Muscle layer of colon (tissue), 2 donors: ENCODE data around the gene CDX2.

Source experiments
- H3K27ac ChIP-seq: one replicate; pipeline ENCODE4 v1.7.0; 2013; ENCODE audit warnings: low read depth, mild to moderate bottlenecking, low read length, moderate library complexity
- H3K27me3 ChIP-seq, 2 donors: one replicate each; pipeline ENCODE4 v1.7.0; 2013; ENCODE audit warnings: low read length in 2 of 2, mild to moderate bottlenecking in 2 of 2; ENCODE audit not compliant: insufficient read depth in 2 of 2, control insufficient read depth in 1 of 2
- H3K36me3 ChIP-seq: one replicate; pipeline ENCODE4 v1.7.0; 2013; ENCODE audit warnings: mild to moderate bottlenecking, low read length; ENCODE audit not compliant: insufficient read depth
- H3K4me1 ChIP-seq: one replicate; pipeline ENCODE4 v1.7.0; 2013; ENCODE audit warnings: mild to moderate bottlenecking, low read length; ENCODE audit not compliant: insufficient read depth
- H3K4me3 ChIP-seq, 2 donors: one replicate each; pipeline ENCODE4 v1.7.0; 2013; ENCODE audit warnings: low read length in 2 of 2, low read depth in 1 of 2, mild to moderate bottlenecking in 1 of 2, moderate library complexity in 1 of 2
- H3K9ac ChIP-seq: one replicate; pipeline ENCODE4 v1.7.0; 2013; ENCODE audit warnings: low read length
- H3K9me3 ChIP-seq: one replicate; pipeline ENCODE4 v1.7.0; 2013; ENCODE audit warnings: mild to moderate bottlenecking, low read length
- donor health status: abdominal sarcoma.
- donor health status: Adenocarcinoma of cecum.

Gene CDX2

GRCh38 chr13:27977476-27978300 is 8.6 kb upstream of the CDX2 start:
- H3K27ac ChIP-seq, result no peak overlapping the region
- no peaks in the 10 kb centered on the region for H3K9me3 ChIP-seq
- no peak overlapping the region for H3K9ac ChIP-seq
- H3K4me3 ChIP-seq, result no peak overlapping the region
- H3K4me1 ChIP-seq, result peaks cover 6% of the 10 kb centered on the region
- peaks cover 54 to 74% of the 10 kb centered on the region in 2 donors for H3K27me3 ChIP-seq
- no peaks in the 10 kb centered on the region for H3K36me3 ChIP-seq

- no peaks in the 10 kb centered on the region for H3K9me3 ChIP-seq
- no peaks in the 10 kb centered on the region for H3K36me3 ChIP-seq
- peaks cover 6% of the 10 kb centered on the region for H3K4me1 ChIP-seq
- no peak overlapping the region for H3K27ac ChIP-seq
- peaks cover 49 to 71% of the 10 kb centered on the region in 2 donors for H3K27me3 ChIP-seq
- no peak overlapping the region for H3K9ac ChIP-seq
- H3K4me3 ChIP-seq, result no peak overlapping the region
Observed at GRCh38 chr13:27976362-27977091, 7.4 kb upstream of the CDX2 start.

DNA sequence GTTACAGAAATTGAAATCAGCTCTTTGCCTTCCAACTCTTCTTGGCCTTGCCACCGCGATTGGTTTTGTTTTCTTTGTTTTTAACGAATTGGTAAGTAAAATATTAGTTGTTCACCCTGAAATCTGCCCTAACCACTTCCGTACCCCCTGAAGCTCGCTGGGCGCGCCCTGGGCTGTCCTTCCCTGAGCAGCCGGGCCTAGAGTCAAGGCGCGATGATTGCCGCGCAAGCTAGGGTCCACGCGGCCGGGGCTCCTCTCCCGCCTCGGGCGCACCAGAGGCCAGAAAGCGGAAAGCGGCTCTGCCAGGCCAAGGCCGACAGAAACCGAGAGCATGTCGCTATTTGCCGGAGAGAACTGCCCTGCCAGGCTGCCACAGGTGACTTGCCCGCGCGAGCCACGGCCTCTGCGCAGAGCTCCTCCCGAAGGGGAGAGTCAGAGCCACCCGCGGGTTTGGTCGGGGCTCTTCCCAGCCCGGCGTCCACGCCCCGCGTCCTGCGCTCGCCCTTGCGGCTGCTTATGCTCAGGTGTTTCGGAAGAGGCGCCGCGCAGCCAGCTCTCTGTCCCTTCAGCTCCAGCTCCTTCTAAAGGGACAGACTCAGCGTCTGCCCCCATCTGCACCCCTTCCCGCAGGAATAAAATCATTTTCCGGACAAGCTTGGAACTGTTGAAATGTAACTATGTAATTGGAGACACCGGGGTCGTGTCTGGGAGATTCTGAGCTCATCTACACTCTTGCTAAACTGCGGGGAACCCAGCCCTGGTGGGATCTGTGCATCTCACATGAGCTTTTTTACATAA is 6.6 kb upstream of the CDX2 start:
- Histone ChIP-seq H3K36me3 (no peaks in the 10 kb centered on the region), H3K4me3 (no peak overlapping the region), H3K9me3 (no peaks in the 10 kb centered on the region), H3K27me3 (peaks cover 44 to 72% of the 10 kb centered on the region in 2 donors), H3K9ac (no peak overlapping the region), H3K27ac (no peak overlapping the region), H3K4me1 (peaks cover 6% of the 10 kb centered on the region)

DNA sequence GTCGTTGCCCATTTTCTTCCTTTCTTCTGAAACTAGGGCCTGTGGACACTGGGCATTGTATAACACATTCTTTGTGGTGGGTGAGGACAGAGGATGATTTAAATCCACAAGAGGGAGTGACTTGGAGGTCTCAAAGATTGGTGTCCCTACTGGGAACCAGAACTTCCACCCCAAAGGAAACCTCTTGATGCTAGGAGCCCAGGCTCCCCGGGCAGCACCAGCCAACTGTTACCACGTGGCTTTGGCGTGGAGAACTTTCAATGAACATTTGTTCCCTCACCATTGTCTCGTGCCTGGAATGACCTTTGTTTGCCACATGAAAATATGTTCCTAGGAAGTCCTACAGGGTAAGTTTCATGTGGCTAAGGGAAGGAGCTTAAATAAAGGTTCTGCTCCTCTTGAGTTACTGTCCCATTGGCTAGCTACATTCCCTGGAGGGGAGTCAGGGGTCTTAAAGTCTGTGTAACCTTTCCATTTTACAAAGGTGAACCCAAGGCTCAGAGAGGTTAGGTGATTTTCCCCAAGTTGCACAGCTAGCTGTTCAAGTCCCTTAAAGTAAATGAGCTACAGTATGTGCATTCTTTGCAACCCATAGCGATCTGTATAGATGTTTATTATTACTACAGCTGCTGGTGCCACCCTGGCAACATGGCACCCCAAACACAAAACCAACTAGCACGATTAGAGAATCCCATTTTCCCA is 5.0 kb upstream of the CDX2 start:
- Histone ChIP-seq H3K36me3 (no peaks in the 10 kb centered on the region), H3K4me1 (peaks cover 3% of the 10 kb centered on the region), H3K27me3 (peaks cover 29 to 72% of the 10 kb centered on the region in 2 donors), H3K9ac (no peak overlapping the region), H3K27ac (no peak overlapping the region), H3K9me3 (no peaks in the 10 kb centered on the region), H3K4me3 (no peak overlapping the region)

GRCh38 chr13:27973291-27973690 is 4.2 kb upstream of the CDX2 start:
- H3K9ac ChIP-seq, result no peak overlapping the region
- H3K27ac ChIP-seq, result no peak overlapping the region
- no peak overlapping the region for H3K4me3 ChIP-seq
- no peaks in the 10 kb centered on the region for H3K9me3 ChIP-seq
- H3K4me1 ChIP-seq, result no peaks in the 10 kb centered on the region
- no peaks in the 10 kb centered on the region for H3K36me3 ChIP-seq
- peaks cover 30 to 73% of the 10 kb centered on the region in 2 donors for H3K27me3 ChIP-seq

GRCh38 chr13:27972478-27972820 is 3.3 kb upstream of the CDX2 start:
- H3K27ac ChIP-seq, result no peak overlapping the region
- peaks cover 38 to 73% of the 10 kb centered on the region in 2 donors for H3K27me3 ChIP-seq
- H3K36me3 ChIP-seq, result no peaks in the 10 kb centered on the region
- H3K9me3 ChIP-seq, result no peaks in the 10 kb centered on the region
- no peaks in the 10 kb centered on the region for H3K4me1 ChIP-seq
- H3K4me3 ChIP-seq, result no peak overlapping the region
- no peak overlapping the region for H3K9ac ChIP-seq

- Histone ChIP-seq H3K4me1 (no peaks in the 10 kb centered on the region), H3K27ac (no peak overlapping the region), H3K4me3 (no peak overlapping the region), H3K9me3 (no peaks in the 10 kb centered on the region), H3K36me3 (no peaks in the 10 kb centered on the region), H3K9ac (no peak overlapping the region), H3K27me3 (peaks cover 43 to 74% of the 10 kb centered on the region in 2 donors)
Observed at GRCh38 chr13:27971776-27972477, 2.8 kb upstream of the CDX2 start.

DNA sequence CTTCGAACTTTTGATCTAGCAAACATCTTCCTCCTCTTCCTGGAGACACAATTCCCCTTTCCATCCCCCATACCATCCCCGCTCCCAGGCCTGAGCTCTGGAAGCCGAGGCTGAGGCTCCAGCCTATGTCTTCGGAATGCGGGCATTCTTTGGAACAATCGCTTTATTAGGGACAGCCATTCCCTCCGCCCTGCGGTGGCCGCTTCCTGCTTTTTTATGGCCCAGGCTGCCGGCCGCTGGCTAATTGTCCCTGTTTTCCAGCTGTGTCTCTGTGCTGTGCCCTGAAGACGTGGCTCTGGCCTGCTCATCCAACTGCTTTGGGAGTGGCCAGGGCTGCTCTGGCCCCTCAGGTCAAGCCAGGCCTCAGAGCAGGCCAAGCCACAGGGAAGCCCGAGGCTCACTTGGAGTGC is 2.1 kb upstream of the CDX2 start:
- Histone ChIP-seq H3K9me3 (no peaks in the 10 kb centered on the region), H3K36me3 (no peaks in the 10 kb centered on the region), H3K4me3 (no peak overlapping the region), H3K9ac (no peak overlapping the region), H3K27ac (no peak overlapping the region), H3K27me3 (peaks cover 39 to 75% of the 10 kb centered on the region in 2 donors), H3K4me1 (no peaks in the 10 kb centered on the region)

DNA sequence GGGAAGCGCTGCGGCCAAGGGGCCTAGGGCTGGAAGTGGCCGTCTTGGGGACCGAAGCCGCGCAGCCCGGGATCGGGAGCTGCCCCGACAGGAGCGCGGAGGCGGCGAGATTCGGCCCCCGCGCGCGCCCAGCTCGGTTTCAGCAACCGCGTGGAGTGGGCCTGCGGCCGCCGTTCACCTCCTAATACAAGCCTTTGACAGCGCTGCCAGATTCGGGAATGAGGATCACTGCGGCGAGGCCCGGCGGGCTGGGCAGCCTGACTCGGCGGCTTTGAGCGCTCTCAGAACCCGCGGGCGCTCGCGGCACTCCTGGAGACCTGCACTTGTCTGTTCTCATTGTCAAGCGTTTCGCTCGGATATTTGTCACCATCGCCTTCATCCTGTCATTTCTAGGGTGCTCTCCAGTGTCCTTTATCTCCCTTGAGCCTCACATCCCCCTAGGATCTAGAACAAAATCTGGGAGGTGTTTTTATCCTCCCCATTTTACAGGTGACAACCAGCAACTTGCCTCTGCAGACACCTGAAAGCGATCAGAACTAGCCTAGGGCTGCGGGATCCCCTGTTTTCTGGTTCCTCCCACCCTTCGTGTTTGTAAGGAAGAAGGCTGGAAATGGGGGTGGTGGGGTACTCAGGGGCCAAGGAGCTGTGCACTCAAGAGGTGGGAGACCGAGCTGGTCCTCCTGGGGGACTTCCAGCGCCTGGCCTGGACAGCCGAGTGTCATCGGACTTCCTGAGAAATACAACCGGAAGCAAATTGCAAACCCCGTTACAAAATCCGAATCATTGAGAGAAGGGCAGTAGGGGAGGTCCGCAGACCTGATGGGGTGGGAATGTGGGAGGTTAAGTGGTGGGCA is 1.5 kb upstream of the CDX2 start:
- Histone ChIP-seq H3K4me3 (no peak overlapping the region), H3K4me1 (no peaks in the 10 kb centered on the region), H3K9me3 (no peaks in the 10 kb centered on the region), H3K27ac (no peak overlapping the region), H3K36me3 (no peaks in the 10 kb centered on the region), H3K9ac (no peak overlapping the region), H3K27me3 (peaks cover 39 to 75% of the 10 kb centered on the region in 2 donors)

GRCh38 chr13:27969866-27970229 is 733 bp upstream of the CDX2 start:
- Histone ChIP-seq H3K4me3 (no peak overlapping the region), H3K4me1 (no peaks in the 10 kb centered on the region), H3K27ac (no peak overlapping the region), H3K36me3 (no peaks in the 10 kb centered on the region), H3K27me3 (peaks cover 41 to 75% of the 10 kb centered on the region in 2 donors), H3K9me3 (no peaks in the 10 kb centered on the region), H3K9ac (no peak overlapping the region)
